SK-N-DZ (cell line): Measurements from ENCODE around the gene CD101.

Source experiments
- DNase-seq: peaks from one replicate; pipeline ENCODE4 v3.0.0-alpha.2; 2015; ENCODE audit warnings: low spot score

The CD101 gene

GRCh38 chr1:117049857-117050256 is 48.3 kb downstream of the CD101 start:
- no peak for DNase-seq

DNA sequence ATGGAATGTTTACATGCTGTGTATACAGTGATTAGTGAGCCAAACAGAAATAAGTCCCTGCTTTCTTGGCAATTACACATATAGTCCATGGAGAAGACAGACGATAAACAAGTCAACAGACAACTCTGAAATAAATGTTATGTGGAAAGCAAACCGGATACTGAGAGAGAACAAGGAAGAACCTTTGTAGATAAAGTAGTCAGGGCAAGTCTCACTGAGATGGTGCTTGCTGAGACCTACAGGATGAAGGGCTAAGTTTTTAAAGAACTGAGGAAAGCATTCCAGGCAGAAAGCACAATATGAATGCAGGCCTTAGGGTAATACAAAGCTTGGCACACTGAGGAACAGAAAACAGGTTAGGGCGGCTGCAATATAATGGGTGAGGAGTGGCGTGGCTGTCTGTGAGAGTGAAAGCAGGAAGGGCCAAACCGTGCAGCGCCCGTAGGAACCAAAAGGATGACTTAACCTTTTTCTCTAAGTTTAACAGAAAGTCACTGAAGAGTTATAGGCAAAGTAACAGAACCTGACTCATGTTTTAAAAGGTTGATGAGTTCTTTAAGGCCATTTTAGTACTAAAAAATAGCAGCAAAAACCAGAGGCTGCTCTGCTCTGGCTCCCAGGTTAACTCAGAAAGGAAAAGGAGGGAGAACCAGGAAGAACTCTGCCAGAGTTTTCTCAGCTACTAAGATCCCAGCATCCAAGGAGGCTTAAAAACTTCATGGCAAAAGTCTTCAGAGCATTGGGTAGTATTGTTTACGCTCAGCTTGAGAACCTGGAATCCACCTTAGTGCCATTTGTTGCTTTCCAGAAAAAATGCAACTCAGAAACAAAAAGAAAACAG is 49.9 kb downstream of the CD101 start:
- DNase-seq = no peak

GRCh38 chr1:117054068-117054467 is 52.5 kb downstream of the CD101 start:
- no peak for DNase-seq

DNA sequence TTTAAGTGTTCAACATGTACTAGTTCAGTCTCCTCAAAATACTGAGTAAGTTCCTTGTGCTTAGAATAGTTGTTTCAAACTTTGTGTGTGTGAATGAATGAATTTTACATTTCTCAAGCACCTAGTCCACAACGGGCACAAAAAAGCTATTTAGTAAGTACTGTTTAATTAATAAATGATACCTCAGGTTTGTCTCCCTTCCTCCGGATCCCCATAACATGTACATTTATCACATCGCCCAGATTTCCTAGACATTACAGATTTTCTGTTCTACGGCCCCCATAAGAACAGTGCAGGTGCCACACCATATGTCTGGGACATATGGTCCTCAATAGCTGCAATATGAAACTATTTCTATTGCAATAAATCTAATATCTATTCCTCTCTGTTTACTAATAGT is 57.2 kb downstream of the CD101 start:
- DNase-seq = no peak

- DNase-seq = no peak
Observed at GRCh38 chr1:117059334-117059677, 57.7 kb downstream of the CD101 start.

GRCh38 chr1:117059678-117060440 is 58.3 kb downstream of the CD101 start, which contains the start of gene TTF2:
Gene TTF2, plus strand, starts transcription at chr1:117060326. Its CDS starts 21 bp downstream, at chr1:117060347.
- peak; percentile 100 for DNase-seq

DNA sequence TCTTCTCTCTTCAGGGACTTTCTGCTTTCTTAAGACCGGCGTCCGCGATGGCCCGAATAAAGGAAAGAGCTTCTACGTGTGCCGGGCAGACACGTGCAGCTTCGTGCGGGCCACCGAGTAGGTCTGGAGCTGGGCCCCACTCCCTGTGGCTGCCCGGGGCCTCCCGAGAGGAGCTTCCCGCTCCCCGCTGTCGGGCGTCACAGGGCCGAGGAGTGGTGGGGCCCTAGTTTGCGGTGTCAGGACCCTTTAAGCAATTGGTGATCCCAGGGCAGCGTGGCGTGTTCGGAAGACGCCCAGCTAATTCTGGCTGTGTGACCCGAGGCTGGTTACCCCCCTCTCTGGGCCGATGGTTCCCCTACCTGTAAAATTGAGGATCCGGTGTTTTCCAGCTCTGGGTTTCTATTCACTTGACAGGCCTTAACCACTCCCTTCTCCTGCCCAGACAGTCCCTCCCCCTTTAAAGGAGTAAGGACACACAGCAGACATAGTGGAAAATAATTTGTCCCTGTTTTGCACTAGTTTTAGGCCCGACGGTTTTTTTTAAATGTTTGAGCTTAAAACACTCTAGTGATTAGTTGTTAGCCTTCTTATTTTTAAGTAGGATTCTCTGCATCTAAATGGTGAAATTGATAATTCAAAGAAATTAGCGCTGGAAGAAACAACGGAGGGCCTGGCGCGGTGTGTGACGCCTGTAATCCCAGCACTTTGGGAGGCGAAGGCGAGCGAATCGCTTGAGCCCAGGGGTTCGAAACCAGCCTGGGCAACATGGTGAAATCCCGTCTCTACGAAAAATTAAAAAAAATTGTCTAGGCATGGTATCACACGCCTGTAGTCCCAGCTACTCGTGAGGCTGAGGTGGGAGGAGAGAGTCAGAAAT is 59.1 kb downstream of the CD101 start:
- peak; percentile 30 for DNase-seq

- DNase-seq = no peak
Observed at GRCh38 chr1:117061986-117062415, 60.4 kb downstream of the CD101 start.

DNA sequence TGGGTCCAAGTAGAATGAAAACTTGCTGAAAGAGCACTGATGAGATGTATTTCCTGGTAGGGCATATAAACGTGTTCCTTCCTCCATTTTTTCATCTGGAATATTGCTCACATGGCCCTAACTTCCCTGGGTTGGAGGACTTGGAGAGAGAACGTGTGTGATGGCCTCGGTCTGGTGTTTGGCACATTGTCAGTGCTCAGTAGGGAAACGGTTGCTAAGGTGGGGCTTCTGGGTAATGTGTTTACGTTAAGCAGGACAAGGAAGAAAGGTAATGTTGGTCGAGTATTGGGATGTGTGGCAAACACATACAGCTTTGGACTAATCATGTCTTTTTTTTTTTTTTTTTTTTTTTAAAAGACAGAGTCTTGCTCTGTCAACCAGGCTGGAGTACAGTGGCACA is 64.8 kb downstream of the CD101 start:
- DNase-seq = no peak

- DNase-seq = peak; percentile 50
Observed at GRCh38 chr1:117067533-117068370, 66.2 kb downstream of the CD101 start.

- no peak for DNase-seq
Observed at GRCh38 chr1:117068580-117068979, 67.0 kb downstream of the CD101 start.

DNA sequence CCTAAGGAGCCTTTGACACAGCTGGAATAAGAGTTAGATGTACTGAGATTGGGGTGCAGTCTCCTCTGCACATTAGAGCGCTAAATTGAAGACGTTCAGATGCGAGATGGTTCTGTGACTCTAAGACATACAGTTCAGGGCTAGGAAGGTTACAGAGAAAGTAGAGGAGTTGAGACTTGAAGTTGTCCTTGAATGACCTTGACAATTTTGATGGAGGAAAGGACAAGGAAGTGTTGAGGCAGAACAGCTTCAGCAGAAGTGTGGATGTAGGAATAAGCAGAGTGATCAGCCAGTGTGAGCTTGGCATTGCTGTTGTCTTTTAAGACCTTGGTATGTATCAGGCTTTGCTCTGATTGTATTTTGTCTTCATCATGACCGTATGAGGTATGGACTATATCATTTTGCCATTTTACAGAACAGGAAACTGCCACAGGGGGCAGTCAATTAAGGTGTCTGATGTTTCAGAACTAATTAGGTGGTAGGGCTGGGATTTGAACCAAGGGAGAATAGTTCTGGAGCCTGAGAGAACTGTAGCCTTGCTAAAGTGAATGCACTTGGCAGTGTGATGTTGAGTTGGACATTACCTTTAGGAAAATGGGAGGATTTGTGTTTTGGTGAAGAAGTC is 67.8 kb downstream of the CD101 start:
- no peak for DNase-seq

DNA sequence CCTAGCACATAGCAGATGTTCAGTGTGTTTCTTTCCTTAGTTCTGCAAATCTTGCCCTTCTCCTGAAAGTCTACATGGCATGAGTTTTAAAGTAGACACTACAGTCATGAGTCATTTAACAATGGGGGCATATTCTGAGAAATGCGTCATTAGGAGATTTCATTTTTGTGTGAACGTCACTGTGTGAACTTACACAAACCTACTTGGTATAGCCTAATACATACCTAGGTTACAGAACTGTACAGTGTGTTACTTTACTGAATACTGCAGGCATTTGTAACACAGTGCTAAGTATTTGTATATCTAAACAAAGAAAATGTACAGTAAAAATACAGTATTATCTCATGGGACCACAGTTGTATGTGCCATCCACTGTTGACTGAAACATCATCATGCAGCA is 68.6 kb downstream of the CD101 start:
- no peak for DNase-seq

DNA sequence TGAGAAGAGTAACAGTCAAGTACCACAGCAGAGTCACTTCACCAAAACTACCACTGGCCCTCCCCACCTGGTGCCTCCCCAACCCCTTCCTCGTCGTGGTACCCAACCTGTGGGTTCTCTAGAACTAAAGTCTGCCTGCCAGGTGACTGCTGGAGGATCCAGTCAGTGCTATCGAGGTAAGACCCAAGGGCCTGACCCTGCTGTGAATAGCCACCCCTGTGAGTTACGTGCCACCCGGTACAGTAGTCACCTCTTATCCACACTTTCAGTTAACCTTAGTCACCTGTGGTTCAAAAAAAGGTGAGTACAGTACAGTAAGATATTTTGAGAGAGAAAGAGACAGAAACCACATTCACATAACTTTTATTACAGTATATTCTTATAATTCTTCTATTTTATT is 75.1 kb downstream of the CD101 start:
- DNase-seq = no peak

DNA sequence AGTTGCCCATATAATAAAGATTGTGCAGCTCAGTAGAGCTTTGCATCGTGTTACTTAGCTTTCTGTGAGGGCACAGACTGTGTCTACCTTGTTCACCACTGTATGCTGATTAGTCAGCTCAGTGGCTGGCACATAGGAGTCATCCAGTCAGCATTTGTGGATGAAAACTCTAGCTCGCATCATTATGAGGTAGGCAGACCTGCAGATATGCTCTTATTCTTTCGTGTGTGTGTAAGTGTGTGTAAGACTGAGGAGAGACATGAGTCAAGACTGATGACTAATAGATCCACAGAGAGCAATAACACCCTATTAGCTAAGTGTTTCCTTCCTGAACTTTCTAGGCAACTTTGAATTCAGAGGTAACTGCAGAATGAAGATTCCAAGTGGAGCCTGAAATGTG is 75.7 kb downstream of the CD101 start:
- no peak for DNase-seq

DNA sequence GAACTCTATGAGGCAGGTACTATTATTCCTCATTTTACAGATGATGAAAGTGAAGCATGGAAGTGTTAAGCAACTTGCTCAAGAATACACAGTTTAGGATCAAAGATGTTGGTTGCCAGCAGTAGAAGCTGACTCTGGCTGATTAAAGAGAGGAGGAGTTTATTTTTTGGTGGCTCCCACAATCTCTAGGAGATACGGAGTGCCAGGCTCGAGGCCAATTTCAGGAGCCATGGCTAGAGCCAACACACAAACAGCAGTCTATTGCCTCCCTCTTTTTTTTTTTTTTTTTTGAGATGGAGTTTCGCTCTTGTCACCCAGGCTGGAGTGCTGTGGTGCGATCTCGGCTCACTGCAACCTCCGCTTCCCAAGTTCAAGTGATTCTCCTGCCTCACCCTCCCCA is 78.2 kb downstream of the CD101 start:
- no peak for DNase-seq

GRCh38 chr1:117084231-117084630 is 82.7 kb downstream of the CD101 start:
- no peak for DNase-seq
